Gastrocnemius medialis (tissue), 4 donors: ENCODE results near the gene CIT. TPM values are rescaled to one million over a fixed set of nuclear protein-coding genes. Genes with fewer than 3 reads are reported as not detected.
A peak's percentile ranks its signal among the peaks of the same experiment; 100 is the strongest.

Source experiments
- ATAC-seq, 2 donors: fragments of 150-250 bp; one replicate each; pipeline ENCODE4 v1.9.1; 2016
- DNase-seq, 2 donors: peaks; one replicate each; pipeline ENCODE4 v3.0.0-alpha.2; 2019
- H3K27ac ChIP-seq, 4 donors: fragments of 200-600 bp; sonication (generic); 1 replicate in 1 of 4; 2 replicates in 3 of 4; pipeline ENCODE4 v1.5.1; 2016 to 2018; ENCODE audit warnings: mild to moderate bottlenecking in 2 of 4, moderate library complexity in 1 of 4
- H3K27me3 ChIP-seq, 3 donors: fragments of 200-600 bp; sonication (generic) in 2 of 3; 1 replicate in 1 of 3; 2 replicates in 2 of 3; pipeline versions ENCODE4 v1.5.1 to v1.6.0; 2016 to 2019; ENCODE audit warnings: mild to moderate bottlenecking in 1 of 3, moderate library complexity in 1 of 3
- H3K36me3 ChIP-seq, 2 donors: fragments of 200-600 bp; sonication (generic) in 1 of 2; one replicate each; pipeline ENCODE4 v1.5.1; 2017 to 2018
- H3K4me1 ChIP-seq, 2 donors: fragments of 200-600 bp; sonication (generic) in 1 of 2; one replicate each; pipeline ENCODE4 v1.5.1; 2016 to 2017; ENCODE audit warnings: mild to moderate bottlenecking in 2 of 2
- H3K4me3 ChIP-seq, 4 donors: fragments of 200-600 bp; sonication (generic) in 3 of 4; 1 replicate in 1 of 4; 2 replicates in 3 of 4; pipeline ENCODE4 v1.5.1; 2016 to 2019; ENCODE audit warnings: mild to moderate bottlenecking in 2 of 4
- H3K9me3 ChIP-seq, 3 donors: fragments of 200-600 bp; sonication (generic) in 2 of 3; 1 replicate in 1 of 3; 2 replicates in 2 of 3; pipeline ENCODE4 v1.5.1; 2016 to 2019
- POLR2A ChIP-seq, 2 donors: fragments of 450-650 bp; IDR thresholded peaks; one replicate each; pipeline ENCODE4 v1.6.1; 2017; ENCODE audit warnings: antibody characterized with exemption in 2 of 2, mild to moderate bottlenecking in 2 of 2, moderate library complexity in 2 of 2
- in situ Hi-C, 4 donors: fragments of 200-750 bp; cut with MboI; loops; one replicate each; pipeline versions ENCODE4 v1.15.0 to v1.8.0; 2017; ENCODE audit warnings: low sequenced_read_pairs in 4 of 4
- intact Hi-C: fragments of 100-400 bp; cut with DNase I; formaldehyde crosslinking; loops from one replicate; pipeline ENCODE4 v1.15.1; 2023; ENCODE audit warnings: low total_unique reads
- total RNA-seq, 4 donors: library from RNA; depleted of rRNA; stranded (reverse); fragments of >200 nt; gene quantifications; one replicate each; pipeline versions ENCODE4 v1.1.0 to v1.2.3, GENCODE V29; 2016
- TF ChIP-seq, protein P1 (sequence below), 5 experiments: fragments of 450-650 bp in 3 of 5; fragments of 200-600 bp in 2 of 5; sonication (generic) in 2 of 5; IDR thresholded peaks in 4 of 5; conservative IDR thresholded peaks in 1 of 5; 1 replicate in 4 of 5; 2 replicates in 1 of 5; pipeline ENCODE4 v1.5.1; 2016 to 2019; ENCODE audit warnings: antibody characterized with exemption in 5 of 5, mild to moderate bottlenecking in 3 of 5, moderate library complexity in 3 of 5

CIT gene
- total RNA-seq, 4 donors from 2014 or later: 0.05 to 4.0 (median 1.5) TPM

DNA sequence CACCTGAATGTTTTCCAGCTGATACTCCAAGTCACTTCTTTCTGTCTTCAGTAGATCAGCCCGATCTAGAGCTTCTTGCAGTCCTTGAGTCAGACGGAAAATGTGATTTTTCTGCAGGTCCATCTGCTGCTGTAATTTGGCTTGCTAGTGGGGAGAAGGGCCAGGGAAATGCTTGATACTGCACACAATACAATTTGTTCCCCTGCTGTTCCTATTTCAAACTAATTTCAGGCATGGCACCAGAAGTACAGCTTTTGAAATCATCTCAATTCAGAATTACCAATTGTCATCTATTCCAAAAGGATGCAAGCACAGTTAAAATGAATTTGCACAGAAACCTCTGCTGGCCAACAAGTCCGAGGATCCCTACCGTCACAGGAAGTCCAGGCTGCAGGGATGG, 155.8 kb downstream of the CIT start:
- no peak overlapping the region for H3K4me3 ChIP-seq
- ATAC-seq (no peak), DNase-seq (no peak)
- no peak for TF ChIP-seq POLR2A (IDR thresholded peaks at IDR 0.05)
- TF ChIP-seq, protein P1, sequence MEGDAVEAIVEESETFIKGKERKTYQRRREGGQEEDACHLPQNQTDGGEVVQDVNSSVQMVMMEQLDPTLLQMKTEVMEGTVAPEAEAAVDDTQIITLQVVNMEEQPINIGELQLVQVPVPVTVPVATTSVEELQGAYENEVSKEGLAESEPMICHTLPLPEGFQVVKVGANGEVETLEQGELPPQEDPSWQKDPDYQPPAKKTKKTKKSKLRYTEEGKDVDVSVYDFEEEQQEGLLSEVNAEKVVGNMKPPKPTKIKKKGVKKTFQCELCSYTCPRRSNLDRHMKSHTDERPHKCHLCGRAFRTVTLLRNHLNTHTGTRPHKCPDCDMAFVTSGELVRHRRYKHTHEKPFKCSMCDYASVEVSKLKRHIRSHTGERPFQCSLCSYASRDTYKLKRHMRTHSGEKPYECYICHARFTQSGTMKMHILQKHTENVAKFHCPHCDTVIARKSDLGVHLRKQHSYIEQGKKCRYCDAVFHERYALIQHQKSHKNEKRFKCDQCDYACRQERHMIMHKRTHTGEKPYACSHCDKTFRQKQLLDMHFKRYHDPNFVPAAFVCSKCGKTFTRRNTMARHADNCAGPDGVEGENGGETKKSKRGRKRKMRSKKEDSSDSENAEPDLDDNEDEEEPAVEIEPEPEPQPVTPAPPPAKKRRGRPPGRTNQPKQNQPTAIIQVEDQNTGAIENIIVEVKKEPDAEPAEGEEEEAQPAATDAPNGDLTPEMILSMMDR (IDR thresholded peaks at IDR 0.05 in 4 of 5, conservative IDR thresholded peaks at IDR 0.05 in 1 of 5): no peak
- in situ Hi-C loops (no loop called here), intact Hi-C loops (no loop called here)
- H3K36me3 ChIP-seq: no peaks in the 10 kb centered on the region
- H3K4me1 ChIP-seq: peaks cover 11 to 14% of the 10 kb centered on the region in 2 donors
- no peak overlapping the region for H3K27ac ChIP-seq
- no peaks in the 10 kb centered on the region for H3K27me3 ChIP-seq
- no peaks in the 10 kb centered on the region for H3K9me3 ChIP-seq

DNA sequence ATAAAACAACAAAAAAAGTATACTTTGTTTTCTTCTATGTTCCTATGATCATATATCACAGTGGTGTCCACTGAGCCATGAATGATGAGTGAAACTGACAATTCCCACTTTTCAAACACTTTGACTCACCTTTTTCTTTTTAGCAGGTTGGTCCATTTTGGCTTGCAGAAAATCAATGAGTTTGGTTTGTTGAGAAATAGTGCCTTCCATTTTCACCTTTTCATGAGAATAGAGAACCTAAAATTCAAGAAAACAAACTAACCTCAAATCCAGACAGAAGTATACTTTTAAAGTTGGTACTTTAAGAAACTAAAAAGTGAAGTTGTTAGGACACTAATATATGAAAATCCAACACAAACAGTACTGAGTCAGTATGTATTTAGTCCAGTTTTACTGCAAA, 156.8 kb downstream of the CIT start:
- no peaks in the 10 kb centered on the region for H3K9me3 ChIP-seq
- intact Hi-C loops (no loop called here), in situ Hi-C loops (no loop called here)
- H3K4me1 ChIP-seq: peaks cover 16 to 19% of the 10 kb centered on the region in 2 donors
- H3K27me3 ChIP-seq: no peaks in the 10 kb centered on the region
- TF ChIP-seq, protein P1 (IDR thresholded peaks at IDR 0.05 in 4 of 5, conservative IDR thresholded peaks at IDR 0.05 in 1 of 5): no peak
- no peak for TF ChIP-seq POLR2A (IDR thresholded peaks at IDR 0.05)
- H3K27ac ChIP-seq: no peak overlapping the region
- H3K36me3 ChIP-seq: no peaks in the 10 kb centered on the region
- no peak overlapping the region for H3K4me3 ChIP-seq
- ATAC-seq (no peak), DNase-seq (no peak)

GRCh38 chr12:119718141-119718540, 159.0 kb downstream of the CIT start:
- DNase-seq (no peak), ATAC-seq (no peak)
- Histone ChIP-seq H3K36me3 (no peaks in the 10 kb centered on the region), H3K27me3 (no peaks in the 10 kb centered on the region), H3K4me1 (peaks cover 27 to 28% of the 10 kb centered on the region in 2 donors), H3K9me3 (no peaks in the 10 kb centered on the region), H3K4me3 (no peak overlapping the region), H3K27ac (no peak overlapping the region)
- intact Hi-C loops (loop anchor here (2.0 kb wide), 1 partner anchor 47 kb away; no protein-coding TSS in a partner anchor), in situ Hi-C loops (no loop called here)
- TF ChIP-seq POLR2A (IDR thresholded peaks at IDR 0.05): no peak
- TF ChIP-seq, protein P1 (IDR thresholded peaks at IDR 0.05 in 4 of 5, conservative IDR thresholded peaks at IDR 0.05 in 1 of 5): no peak

DNA sequence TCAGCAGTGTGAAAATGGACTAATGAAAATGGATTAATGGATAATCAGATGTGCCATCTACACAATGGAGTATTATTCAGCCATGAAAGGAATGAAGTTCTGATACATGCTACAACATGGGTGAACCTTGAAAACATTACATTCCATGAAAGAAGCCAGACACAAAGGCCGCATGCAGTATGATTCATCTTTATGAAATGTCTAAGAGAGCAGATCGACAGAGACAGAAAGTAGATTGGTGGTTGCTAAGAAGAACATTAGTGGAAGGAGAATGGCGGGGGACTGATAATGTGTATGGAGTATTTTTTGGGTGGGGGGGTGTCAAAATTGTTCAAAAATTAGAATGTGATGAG, 161.9 kb downstream of the CIT start:
- intact Hi-C loops: no loop called here
- DNase-seq (no peak), ATAC-seq (no peak)
- H3K27ac ChIP-seq: peak overlapping the region; percentile 68 to 88 (median 78)
- in situ Hi-C loops: no loop called here
- H3K36me3 ChIP-seq: no peaks in the 10 kb centered on the region
- H3K9me3 ChIP-seq: no peaks in the 10 kb centered on the region
- TF ChIP-seq, protein P1 (IDR thresholded peaks at IDR 0.05 in 4 of 5, conservative IDR thresholded peaks at IDR 0.05 in 1 of 5): no peak
- no peak for TF ChIP-seq POLR2A (IDR thresholded peaks at IDR 0.05)
- no peak overlapping the region for H3K4me3 ChIP-seq
- peaks cover 31 to 36% of the 10 kb centered on the region in 2 donors for H3K4me1 ChIP-seq
- no peaks in the 10 kb centered on the region for H3K27me3 ChIP-seq

GRCh38 chr12:119714614-119715267, 162.4 kb downstream of the CIT start:
- peaks cover 31 to 38% of the 10 kb centered on the region in 2 donors for H3K4me1 ChIP-seq
- H3K27me3 ChIP-seq: no peaks in the 10 kb centered on the region
- no peak overlapping the region for H3K4me3 ChIP-seq
- H3K27ac ChIP-seq: peak overlapping the region in 3 of 4 donors; percentile 78 to 88 (median 78)
- intact Hi-C loops: no loop called here
- no peaks in the 10 kb centered on the region for H3K36me3 ChIP-seq
- ATAC-seq (no peak), DNase-seq (no peak)
- TF ChIP-seq POLR2A (IDR thresholded peaks at IDR 0.05): no peak
- TF ChIP-seq, protein P1 (IDR thresholded peaks at IDR 0.05 in 4 of 5, conservative IDR thresholded peaks at IDR 0.05 in 1 of 5): no peak
- in situ Hi-C loops: no loop called here
- H3K9me3 ChIP-seq: no peaks in the 10 kb centered on the region
